Stimulated activated CD4-positive, alpha-beta T cell treated with anti-CD3 and anti-CD28 coated beads, TNF-alpha, amount 100 ng/mL, for 1 hour (primary cell): ENCODE data around the gene SPRR2G.
"Not testable (repeated sequence)": the region's sequence is repeated elsewhere in the genome, so short reads cannot be mapped to it uniquely, and the experiment has no call there.

Experiments
- DNase-seq, 3 donors: peaks; one replicate each; pipeline ENCODE4 v3.0.0-alpha.2; 2020; ENCODE audit warnings: low read depth in 3 of 3, low spot score in 1 of 3

SPRR2G gene

DNA sequence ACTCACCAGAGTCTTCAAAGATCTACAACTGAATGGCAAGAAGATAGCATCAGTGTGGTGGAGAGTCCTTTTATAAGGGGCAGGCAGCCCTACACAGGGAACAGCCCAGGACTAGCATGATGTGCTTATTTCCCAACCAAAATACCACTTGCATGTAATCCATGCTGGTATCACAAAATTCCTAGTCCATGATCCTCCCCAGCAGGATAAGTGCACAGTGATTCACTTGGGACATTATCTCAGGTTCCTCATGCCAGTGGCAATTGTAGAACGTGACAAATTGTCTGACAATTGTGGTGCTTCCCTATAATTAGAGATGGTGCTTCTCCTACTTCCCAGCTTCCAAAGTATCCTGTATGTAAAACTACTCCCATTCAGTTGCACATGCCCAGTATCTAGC lies at the start of gene SPRR2G:
TSS of gene SPRR2G (minus strand) at position 45 of the 400 bp plus-strand sequence. CDS start 780 bp downstream, outside the sequence.
- DNase-seq: no peak

DNA sequence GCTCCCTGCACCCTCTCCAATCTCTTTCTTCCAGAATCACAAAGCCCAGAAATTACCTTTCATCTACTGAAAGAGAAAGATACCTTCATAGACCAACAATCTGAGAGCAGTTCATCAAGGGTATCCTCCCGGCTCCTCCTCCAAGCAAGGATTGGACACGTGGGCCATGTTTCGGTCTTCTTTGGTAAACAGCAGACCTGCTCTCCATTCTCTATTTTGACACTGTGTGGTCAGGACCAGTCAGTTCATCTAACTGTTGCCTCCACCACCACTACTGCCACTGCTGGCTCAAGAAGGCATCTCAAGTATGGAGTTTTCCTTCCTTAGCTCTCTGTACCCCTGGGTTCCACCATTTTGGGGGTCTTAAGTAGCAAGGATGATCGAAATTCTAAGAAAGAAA lies 44.5 kb upstream of the SPRR2G start:
- DNase-seq: no peak

DNA sequence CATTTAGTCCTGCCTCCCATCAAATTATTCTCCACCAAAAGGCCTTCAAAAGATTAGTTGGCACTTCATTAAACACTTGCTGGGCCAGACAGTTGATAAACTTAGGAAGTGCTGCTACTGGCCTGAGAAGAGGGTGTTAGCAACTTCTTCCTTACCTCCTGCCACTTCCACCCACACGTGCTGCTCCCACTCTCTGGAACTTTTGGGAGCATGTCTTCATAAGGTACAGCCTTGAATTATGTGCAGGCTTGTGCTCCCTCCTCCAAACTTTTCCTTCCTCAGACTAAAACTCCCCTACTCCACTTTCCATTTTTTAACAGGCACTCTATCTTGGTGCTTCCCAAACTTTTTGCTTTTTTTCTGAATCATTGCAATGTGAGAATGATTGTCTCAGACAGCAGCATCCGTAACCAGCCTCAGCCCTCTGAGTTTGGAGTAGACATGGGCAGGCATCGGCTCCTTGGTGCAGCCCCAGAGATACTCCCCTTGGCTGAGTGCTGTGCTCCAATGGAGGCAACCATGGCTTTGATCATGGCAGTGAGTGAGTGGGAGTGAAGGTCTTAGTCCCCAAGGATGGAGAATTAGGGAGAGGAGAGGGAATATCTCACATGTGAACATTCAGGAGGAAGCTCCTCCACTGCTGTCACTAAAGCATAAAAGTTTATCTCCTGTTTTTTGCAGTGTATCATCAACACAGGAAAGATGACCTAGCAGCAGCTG lies 43.8 kb upstream of the SPRR2G start:
- DNase-seq: no peak

DNA sequence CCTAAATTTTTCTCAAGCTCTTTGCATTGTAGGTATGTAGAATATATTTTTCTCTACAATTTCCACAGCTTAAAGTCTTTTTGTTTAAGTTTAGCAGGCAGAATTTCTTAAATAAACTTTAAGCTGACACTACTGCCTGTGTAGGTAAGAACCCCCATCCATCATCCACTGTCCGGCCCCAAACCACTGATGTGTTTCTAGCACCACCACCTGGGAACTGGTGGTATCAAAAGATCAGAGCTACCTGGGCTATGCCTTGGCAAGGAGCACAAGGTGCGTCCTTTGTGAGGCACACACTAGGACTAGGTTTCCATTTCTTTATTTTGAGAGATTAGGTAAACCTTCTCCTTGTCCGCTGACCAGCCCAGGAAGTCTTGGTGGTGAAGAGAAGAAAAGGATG lies 42.0 kb upstream of the SPRR2G start:
- no peak for DNase-seq

DNA sequence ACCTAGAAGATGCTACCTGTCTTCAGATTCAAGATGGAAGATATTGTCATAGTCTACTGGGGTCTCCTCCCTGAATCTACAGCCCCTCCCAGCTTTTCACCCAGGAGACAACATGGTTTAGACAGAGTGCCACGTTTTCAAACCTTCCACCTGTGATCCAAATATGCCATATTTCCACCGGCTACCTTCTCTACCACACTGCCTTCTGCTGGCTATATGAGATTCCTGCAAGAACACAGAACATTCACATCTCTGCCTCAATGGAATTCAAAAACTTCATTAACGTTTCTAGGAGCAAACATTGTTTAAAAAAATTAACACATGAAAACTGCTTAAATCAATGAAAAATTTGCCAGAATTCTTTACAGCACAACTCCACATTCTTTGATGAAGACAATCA lies 39.7 kb upstream of the SPRR2G start:
- DNase-seq: no peak

DNA sequence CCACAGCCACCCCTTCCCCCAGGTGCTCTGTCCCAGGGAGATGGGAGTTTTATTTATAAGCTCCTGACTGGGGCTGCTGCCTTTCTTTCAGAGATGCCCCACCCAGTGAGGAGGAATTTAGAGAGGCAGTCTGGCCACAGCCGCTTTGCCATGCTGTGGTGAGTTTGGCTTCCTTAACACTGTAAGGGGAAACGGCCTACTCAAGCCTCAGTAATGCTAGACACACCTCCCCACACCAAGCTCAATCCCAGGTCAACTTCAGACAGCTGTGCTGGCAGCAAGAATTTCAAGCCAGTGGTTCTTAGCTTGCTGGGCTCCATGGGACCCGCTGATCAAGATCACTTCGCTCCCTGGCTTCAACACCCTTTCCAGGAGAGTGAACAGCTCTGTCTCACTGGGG lies 37.6 kb upstream of the SPRR2G start:
- DNase-seq: not testable (repeated sequence)

DNA sequence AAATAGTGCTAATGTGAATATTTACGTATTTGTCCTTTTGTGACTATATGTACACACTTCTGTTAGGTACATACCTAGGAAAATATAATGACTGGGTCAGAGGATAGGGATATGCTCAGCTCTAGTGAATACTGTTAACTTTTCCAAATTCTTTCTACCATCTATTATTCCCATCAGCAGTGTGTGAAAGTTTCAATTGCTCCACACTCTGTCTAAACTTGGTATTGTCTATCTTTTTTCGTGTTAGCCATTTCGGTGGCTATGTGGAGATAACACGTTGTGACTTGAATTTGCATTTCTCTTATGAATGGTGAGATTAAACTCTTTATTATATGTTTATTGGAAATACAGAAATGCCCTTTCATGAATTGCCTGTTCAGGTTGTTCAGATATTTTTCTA lies 29.9 kb upstream of the SPRR2G start:
- no peak for DNase-seq

DNA sequence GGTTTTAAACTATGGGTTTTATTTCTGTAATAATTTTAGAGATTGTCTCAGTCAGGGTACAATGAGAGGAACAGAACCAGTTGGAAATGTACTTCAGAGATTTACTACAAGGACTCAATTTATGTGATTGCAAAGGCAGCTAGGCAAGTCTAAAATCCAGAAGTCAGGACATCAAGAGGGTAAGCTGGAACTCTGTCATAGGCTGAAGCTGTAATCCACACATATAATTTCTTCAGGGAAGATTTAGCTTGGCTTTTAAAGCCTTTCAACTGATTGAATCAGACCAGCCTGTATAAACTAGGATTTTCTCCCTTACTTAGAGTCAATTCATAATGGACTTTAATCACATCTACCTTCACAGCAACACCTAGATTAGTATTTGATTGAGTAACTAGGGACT lies 28.2 kb upstream of the SPRR2G start:
- no peak for DNase-seq

DNA sequence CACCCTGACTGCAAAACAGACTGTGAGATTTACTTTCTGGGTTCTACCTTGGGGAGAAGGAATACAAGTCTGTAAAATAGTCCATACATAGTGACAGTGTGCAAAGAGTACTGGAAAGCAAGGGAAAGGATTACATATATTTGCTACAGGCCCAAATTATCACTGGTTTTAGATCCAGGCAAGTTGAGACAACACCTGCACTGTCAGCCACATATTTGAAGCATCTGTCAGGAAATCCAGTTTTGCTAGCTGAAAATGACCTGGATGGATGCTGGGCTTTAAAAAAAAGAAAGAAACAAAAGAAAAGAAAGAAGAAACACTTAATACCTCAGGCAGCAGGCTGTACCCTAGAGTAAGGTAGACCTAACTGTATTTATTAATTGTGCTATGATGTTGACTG lies 23.9 kb upstream of the SPRR2G start:
- no peak for DNase-seq

DNA sequence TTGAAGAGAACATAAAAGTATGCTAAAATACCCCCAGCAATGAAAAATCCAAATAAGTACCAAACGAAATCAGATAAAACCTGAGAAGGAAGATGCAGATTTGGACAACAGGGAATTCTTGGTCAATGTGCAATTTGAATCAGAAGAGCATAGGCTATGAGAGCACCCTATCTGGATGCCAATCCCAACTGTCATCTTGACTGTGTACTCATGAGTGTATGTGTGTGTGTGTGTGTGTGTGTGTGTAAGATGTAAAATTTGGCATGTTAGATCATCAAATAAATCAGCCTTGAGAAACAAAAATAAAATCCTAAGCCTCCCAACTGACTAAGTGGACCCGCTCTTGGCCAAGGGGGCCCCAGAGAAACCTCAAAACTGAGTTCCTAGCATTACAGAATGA lies 18.0 kb upstream of the SPRR2G start:
- DNase-seq: no peak

DNA sequence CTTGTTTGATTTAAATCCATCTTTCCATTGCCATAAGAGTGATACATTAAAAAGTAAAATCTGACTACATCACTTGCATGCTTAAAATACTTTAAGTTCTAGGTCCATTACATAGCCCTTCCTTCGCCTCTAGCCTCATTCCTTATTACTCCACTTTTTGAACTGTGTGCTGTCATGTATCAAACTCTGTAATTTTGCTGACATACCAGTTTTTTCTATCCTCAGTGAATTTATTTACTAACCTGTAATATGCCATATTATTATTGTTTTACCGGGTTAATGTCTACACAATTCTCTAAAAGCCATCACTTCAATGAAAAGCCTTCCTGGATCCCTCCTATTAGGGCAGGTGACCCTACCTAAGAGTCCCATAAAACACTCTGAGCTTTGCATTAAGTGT lies 4.9 kb upstream of the SPRR2G start:
- DNase-seq: no peak

DNA sequence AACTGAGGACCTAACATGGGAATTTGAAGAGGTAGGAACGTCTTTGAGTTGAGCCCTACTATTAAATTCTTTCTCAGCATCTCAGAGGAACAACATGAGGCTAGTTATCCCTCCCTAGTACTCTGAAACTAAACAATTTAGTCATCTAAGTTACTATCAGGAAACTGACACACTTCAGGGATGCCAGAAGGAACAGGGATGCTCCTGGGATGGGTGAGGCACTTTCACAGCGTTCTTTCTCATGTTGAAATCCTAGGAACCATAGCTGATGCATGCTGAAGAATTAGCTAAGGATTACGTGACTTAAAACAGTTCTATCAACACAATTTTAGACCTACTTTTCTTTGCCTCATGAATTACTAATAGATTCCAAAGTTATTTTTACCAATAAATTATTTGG lies 1.8 kb upstream of the SPRR2G start:
- no peak for DNase-seq

DNA sequence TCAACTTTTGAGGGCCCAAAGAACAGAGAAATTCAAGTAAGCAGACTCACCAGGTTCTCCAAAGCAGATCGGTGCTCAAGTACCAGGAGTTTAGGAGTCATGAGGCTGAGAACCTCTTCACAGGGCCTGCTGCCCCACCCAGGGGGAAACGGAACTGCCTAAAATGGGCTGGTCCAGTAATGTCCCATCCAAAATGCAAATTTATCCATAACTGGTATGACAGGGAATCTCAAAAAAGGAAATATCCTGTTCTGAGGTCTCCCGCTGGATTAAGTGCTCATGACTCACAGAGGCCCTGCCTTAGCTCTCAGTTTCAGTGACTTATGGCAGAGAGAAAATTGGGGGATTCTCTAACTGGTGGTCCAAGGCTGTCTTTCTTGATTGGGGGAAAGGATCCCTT lies 9.3 kb downstream of the SPRR2G start:
- DNase-seq: no peak

DNA sequence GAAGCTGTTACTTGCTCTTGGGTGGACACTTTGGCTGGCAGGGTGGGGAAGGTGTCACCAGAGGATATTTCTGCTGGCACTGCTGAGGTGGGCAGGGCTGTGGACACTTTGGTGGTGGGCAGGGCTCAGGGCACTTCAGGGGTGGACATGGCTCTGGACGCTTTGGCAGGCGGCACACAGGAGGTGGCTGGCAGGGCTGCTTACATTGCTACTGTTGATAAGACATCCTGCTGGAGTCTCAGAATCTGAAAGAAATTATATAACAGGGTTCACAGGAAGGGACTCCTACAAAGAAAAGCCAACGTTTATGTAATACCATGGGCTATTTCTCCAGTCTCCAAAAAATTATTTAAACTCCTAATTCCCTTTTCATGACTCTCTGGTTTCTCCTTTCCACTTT lies 10.2 kb downstream of the SPRR2G start:
- DNase-seq: no peak

DNA sequence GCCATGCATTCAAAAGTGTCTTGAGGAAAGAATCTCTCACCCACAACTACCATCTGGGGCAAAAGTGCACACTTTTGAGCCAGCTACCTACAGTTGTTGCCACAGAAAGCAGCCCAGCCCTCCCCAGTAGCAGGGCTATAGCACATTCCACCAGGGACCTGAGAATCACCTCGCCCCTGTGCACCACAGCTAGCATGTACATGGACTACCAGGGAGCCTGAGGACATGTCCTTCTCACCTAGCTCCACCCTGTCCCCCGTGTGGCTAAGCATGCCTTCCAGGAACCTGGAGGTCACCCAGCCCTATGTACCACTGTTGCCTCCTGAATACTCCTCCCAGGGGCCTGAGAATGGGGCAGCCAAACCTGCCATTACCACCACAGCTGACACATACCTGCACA lies 16.9 kb downstream of the SPRR2G start:
- DNase-seq: no peak

DNA sequence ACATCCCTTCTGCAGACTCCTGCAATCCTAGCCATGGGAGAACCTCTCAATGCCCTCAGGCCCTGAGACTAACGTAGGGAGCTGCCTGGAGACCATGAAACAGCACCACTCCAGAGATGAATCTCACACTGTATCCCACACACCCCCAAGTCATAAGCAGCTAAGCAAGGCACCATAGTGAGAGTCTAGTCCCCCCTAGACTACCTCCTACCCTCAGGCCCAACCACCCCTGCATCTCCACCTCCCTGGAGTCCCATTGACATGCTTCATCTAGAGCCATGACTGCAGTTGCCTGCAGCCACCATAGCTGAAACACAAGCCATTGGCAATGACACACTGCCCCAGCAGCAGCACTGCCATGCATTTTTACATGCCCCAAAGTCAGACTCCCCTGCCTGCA lies 17.4 kb downstream of the SPRR2G start:
- no peak for DNase-seq

DNA sequence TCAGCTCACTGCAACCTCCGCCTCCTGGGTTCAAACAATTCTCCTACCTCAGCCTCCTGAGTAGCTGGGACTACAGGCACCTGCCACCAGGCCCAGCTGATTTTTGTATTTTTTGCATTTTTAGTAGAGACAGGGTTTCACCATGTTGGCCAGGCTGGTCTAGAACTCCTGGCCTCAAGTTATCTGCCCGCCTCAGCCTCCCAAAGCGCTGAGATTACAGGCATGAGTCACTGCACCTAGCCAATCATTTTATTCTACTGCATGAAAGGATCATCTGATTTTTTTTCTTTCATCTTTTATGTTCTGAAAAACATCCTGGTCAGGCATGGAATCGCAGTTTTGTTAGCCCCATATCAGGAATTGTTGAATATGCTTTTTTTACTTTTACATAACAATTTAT lies 22.0 kb downstream of the SPRR2G start:
- DNase-seq: not testable (repeated sequence)

DNA sequence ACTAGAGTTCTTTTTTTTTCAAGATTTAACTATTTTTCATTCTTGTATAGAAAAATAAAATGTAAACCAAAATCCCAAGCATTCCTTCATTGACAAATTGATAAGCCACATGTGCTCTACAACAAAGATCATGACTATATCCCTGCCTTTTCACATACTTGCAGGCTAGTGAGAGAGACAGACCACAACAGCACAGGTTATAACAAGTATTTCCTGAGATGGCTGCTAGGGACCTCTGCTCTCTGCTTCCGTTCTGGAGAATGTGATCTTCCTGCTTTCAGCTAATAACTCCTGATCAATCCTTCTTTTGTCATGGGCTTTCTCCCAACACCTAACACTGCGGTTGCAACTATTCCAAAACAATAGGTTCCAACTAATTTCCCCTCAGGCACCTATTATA lies 23.4 kb downstream of the SPRR2G start:
- no peak for DNase-seq

DNA sequence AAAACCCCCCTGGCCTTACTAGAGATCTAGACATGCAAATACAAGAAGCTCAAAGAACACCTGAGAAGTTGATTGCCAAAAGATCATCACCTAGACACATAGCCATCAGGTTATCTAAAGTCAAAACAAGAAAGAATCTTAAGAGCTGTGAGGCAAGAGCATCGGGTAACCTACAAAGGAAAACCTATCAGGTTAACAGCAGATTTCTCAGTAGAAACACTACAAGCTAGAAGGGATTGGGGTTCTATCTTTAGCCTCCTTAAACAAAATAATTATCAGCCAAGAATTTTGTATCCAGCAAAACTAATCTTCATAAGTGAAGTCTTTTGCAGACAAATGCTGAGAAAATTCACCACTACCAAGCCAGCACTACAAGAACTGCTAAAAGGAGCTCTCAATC lies 25.2 kb downstream of the SPRR2G start:
- no peak for DNase-seq

DNA sequence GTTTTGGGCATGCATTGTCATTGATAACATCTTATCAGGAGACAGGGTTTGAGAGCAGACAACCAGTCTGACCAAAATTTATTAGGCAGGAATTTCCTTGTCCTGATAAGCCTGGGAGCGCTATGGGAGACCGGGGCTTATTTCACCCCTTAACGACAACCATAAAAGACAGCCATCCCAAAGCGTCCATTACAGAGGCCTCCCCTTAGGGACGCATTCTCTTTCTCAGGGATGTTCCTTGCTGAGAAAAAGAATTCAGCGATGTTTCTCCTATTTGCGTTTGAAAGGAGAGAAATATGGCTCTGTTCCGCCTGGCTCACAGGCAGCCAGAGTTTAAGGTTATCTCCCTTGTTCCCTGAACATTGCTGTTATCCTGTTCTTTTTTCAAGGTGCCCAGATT lies 26.9 kb downstream of the SPRR2G start:
- DNase-seq: not testable (repeated sequence)

DNA sequence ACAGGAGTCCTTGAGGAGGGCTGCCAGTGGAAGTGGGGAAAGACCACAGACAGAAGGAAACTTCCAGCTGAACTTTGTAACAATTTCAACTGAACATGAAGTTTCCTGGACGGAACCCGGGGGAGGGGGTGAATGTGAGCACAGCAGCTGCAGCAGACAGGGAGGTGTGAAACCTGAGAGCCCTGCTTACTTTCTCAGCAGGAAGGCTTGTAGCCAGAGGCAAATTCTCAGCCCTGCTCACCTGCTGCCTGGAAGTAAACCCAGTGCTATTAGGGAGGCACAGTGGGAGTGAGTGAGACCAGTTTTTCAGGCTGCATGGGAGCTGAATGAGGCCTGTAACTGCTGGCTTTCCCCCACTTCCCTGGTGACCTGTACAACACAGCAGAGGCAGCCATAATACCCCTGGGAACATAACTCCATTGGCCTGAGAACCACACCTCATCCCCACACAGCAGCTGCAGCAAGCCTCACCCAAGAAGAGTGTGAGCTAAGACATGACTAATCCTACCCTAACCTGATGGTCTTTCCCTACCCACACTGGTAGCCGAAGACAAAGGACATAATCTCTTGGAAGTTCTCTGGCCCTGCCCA lies 27.8 kb downstream of the SPRR2G start:
- DNase-seq: no peak

DNA sequence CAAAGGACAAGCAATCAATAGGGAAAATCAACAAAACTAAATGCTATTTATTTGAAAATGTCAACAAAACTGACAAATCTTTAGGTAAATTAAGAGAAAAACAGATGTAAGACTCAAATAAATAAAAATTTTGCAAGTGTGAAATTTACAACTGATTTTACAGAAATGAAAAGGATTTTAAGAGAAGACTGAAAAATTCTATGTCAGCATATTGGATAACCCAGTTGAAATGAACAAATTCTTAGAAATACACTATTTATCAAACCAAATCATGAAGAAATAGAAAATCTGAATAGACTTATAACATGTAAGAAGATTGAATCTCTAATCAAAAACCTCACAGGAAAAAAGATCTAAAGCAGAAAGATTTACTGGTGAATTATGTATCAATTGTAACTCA lies 29.7 kb downstream of the SPRR2G start:
- DNase-seq: no peak

DNA sequence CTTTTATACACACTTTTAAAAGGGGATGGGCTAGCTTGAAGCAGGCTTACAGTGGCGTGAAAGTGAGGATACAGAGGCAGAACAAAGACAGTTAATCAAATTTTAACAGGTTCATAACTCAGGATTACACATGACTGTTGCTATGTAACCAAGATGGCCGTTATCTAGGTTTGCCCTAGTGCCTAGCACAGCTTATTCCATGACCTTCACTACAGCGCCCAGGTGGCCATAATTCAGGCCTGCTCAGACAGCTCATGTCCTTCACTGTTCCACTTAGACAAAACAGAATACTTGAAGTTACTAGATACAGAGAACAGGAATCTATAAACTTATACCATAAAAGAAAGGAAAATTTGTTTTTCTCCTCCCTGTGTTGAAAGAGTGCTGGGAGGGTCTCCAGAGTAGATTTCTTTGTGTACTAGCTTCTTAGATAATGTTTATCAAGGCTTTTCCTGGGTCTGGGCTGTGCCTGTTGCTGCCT lies 31.2 kb downstream of the SPRR2G start:
- no peak for DNase-seq
